Measurements from ENCODE around the gene ZCCHC7. TPM values are rescaled to one million over a fixed set of nuclear protein-coding genes. Genes with fewer than 3 reads are reported as not detected.
"Not testable (repeated sequence)": the region's sequence is repeated elsewhere in the genome, so short reads cannot be mapped to it uniquely, and the experiment has no call there.

Gene ZCCHC7
- total RNA-seq: 10 to 100 TPM; 19.8 to 29.1 (median 26.9) TPM

DNA sequence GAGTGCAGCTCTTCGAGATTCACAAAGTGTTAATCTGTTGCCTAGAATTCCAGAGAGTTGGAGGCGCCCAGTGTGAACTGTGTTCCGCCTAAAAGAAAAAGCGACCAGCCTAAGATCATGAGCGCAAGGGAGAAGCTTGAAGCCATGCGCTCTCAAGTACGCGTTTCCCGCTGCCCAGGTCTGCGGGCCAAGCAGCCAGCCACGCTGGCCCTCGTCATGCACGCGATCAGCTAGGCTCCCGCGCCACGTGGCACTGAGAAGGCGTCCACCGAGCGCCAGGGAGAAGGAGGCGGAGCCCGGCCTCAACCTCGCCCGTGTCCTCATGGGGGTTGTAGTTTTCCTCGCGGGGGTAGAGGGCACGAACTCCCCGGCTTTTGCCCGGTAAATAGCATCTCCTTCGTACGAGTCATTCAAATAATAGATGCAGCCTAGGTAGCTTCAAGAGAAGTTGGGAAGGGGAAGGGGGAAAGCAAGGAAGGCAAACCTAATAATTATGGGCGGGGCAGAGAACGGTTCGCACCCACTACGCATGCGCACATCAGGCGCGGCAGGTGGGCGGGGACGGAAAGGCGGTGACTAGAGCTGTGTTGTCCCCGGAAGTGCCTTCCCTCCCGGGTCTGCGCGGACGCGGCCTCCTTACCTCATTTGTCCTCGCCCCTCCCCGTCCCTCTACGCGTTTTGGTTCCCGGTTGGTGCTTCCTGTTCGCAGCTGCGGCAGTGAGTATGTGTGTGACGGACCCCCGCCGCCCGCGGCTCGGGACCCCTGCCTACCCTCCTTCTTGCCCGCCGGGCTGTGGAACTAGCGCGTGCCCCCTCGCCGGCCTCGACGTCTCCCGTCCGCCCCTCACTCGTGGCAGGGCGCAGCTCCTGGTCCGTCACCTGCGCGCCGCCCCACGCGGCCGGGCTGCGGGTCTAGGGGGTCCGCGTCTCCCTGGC is at the start of gene ZCCHC7:
TSS of gene ZCCHC7 (plus strand) at position 668 of the 936 bp plus-strand sequence.
- DNase-seq (ENCODE audit: low spot score in 2 of 2): peak; percentile 95 to 97
- peaks cover 0 to 4% of the 10 kb centered on the region in 2 donors for H3K4me1 ChIP-seq
- H3K9me3 ChIP-seq: no peaks in the 10 kb centered on the region
- peak within 1 kb of the TSS; percentile 79 to 94 (median 86) for H3K4me3 ChIP-seq
- H3K27ac ChIP-seq: peak within 1 kb of the TSS; percentile 95 to 96
- H3K36me3 ChIP-seq: no peaks in the 10 kb centered on the region
- intact Hi-C loops (cut with DNase I; ENCODE audit: low total_unique reads): no loop called here
- TF ChIP-seq, protein P1, sequence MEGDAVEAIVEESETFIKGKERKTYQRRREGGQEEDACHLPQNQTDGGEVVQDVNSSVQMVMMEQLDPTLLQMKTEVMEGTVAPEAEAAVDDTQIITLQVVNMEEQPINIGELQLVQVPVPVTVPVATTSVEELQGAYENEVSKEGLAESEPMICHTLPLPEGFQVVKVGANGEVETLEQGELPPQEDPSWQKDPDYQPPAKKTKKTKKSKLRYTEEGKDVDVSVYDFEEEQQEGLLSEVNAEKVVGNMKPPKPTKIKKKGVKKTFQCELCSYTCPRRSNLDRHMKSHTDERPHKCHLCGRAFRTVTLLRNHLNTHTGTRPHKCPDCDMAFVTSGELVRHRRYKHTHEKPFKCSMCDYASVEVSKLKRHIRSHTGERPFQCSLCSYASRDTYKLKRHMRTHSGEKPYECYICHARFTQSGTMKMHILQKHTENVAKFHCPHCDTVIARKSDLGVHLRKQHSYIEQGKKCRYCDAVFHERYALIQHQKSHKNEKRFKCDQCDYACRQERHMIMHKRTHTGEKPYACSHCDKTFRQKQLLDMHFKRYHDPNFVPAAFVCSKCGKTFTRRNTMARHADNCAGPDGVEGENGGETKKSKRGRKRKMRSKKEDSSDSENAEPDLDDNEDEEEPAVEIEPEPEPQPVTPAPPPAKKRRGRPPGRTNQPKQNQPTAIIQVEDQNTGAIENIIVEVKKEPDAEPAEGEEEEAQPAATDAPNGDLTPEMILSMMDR (IDR thresholded peaks at IDR 0.05): no peak
- peak; percentile 71 to 90 (median 77) for TF ChIP-seq POLR2AphosphoS5 (IDR thresholded peaks at IDR 0.05)
- H3K27me3 ChIP-seq: no peaks in the 10 kb centered on the region

DNA sequence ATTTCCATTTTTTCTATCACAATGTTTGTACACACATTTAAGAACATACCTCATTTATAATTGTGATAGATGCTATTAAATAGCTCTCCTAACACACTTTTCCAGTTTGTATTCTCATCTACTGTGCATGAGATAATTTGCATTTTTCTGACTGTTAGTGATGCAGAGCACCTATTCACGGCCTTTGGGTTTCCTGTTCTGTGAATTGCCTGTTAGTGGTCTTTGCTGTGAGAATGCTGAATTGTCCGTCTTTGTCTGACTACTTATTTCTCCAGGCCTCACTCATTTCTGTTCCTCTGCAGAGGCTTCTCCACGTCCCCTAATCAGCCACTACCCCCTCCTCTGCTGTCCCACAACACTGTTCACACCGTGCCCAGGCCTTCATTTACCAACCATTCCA is 45.6 kb upstream of the ZCCHC7 start:
- H3K36me3 ChIP-seq; H3K4me3 ChIP-seq; H3K9me3 ChIP-seq; H3K27ac ChIP-seq; H3K27me3 ChIP-seq; H3K4me1 ChIP-seq; intact Hi-C loops (cut with DNase I; ENCODE audit: low total_unique reads); DNase-seq (ENCODE audit: low spot score in 2 of 2): not testable (repeated sequence)

DNA sequence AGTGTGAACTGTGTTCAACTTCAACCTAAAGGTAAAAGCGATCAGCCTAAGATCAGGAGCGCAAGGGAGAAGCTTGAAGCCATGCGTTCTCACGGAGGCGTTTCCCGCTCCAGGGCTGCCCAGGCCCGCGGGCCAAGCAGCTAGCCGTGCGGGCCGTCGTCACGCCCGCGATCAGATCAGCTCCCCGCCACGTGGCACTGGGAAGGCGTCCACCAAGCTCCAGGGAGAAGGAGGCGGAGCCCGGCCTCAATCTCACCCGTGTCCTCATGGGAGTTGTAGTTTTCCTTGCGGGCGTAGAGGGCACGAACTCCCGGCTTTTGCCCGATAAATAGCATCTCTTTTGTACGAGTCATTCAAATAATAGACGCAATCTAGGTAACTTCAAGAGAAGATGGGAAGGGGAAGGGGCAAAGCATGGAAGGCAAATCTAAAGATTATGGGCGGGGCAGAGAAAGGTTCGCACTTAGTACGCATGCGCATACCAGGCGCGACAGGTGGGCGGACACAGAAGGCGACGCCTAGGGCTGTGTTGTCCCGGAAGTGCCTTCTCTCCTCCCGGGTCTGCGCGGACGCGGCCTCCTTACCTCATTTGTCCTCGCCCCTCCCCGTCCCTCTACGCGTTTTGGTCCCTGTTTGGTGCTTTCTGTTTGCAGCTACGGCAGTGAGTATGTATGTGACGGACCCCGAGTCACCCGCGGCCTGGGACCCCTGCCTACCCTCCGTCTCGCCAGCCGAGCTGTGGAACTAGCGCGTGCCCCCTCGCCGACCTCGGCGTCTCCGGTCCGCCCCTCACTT is 40.8 kb upstream of the ZCCHC7 start:
- H3K4me1 ChIP-seq: no peaks in the 10 kb centered on the region
- H3K4me3 ChIP-seq: peak overlapping the region; percentile 85 to 95 (median 86)
- TF ChIP-seq POLR2AphosphoS5 (IDR thresholded peaks at IDR 0.05) (peak; percentile 56 to 82 (median 72)), POLR2A (IDR thresholded peaks at IDR 0.05) (peak; percentile 51)
- TF ChIP-seq, protein P1 (IDR thresholded peaks at IDR 0.05): peak in 1 of 3 donors; percentile 1
- intact Hi-C loops (cut with DNase I; ENCODE audit: low total_unique reads): no loop called here
- peak; percentile 89 to 91 for DNase-seq (ENCODE audit: low spot score in 2 of 2)
- peak overlapping the region; percentile 90 to 91 for H3K27ac ChIP-seq
- no peaks in the 10 kb centered on the region for H3K36me3 ChIP-seq
- H3K27me3 ChIP-seq: no peaks in the 10 kb centered on the region
- no peaks in the 10 kb centered on the region for H3K9me3 ChIP-seq

DNA sequence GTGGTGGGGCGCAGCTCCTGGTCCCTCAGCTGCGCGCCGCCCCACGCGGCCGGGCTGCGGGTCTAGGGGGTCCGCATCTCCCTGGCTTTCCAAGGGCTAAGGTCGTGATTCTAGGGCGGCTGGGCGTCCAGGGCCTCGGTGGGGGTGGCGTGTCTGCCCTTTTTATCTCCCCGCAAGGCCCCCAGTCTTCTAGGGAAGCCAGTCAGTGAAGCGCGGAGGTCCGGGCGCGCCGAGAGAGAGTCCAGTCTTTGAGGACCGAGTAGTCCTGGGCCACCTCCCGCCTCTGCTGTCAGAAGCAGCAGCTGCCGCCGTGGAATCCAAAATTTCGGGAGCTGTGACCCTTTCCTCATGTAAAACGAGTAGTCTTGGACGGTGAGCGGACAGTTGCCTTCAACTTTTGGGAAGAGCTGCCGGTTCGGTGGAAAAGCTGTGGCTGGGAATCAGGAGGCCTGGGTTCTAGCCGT is 40.2 kb upstream of the ZCCHC7 start:
- H3K27me3 ChIP-seq; H3K9me3 ChIP-seq; H3K36me3 ChIP-seq; intact Hi-C loops (cut with DNase I; ENCODE audit: low total_unique reads); H3K4me1 ChIP-seq: not testable (repeated sequence)
- peak in 1 of 2 donors; percentile 19 for DNase-seq (ENCODE audit: low spot score in 2 of 2)
- Histone ChIP-seq H3K4me3 (peak overlapping the region; percentile 85 to 95 (median 86)), H3K27ac (peak overlapping the region; percentile 90 to 91)

DNA sequence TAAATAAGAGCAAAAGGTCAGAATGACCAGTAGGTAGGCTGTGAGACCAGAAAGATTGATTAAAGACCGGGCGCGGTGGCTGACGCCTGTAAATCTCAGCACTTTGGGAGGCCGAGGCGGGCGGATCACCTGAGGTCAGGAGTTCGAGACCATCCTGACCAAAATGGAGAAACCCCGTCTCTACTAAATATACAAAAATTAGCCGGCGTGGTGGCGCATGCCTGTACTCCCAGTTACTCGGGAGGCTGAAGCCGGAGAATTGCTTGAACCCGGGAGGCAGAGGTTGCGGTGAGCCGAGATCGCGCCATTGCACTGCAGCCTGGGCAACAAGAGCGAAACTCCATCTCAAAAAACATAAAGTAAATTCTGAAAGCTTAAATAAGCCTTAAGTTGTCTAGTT is 38.9 kb upstream of the ZCCHC7 start:
- H3K27ac ChIP-seq; DNase-seq (ENCODE audit: low spot score in 2 of 2); H3K27me3 ChIP-seq; H3K4me1 ChIP-seq; intact Hi-C loops (cut with DNase I; ENCODE audit: low total_unique reads); H3K4me3 ChIP-seq; H3K9me3 ChIP-seq; H3K36me3 ChIP-seq: not testable (repeated sequence)

DNA sequence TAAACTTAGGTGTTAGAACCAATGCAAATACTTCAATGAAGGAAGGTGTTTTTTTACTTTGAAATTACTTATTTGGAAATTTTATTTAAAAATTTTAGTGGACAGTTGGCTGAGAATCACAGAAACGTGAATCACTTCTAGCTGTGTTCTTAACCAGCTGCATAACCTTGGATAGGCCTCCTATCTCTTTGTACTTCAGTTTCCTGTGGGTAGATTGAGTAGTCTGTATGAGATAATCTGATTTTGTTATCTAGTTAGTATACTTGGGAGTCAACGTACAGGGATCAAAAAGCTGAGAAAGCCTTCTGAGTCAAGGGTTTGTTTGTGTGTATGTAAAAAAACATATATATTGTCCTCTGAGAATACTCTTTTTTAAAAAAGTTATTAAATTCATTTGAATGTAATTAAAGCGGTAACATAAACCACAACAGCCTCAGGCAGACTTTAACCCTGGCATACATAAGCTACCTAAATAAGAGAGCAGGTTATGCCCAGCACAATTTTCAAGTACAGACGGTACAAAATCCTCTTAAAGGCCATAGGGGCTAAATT is 38.1 kb upstream of the ZCCHC7 start:
- Histone ChIP-seq H3K36me3 (no peaks in the 10 kb centered on the region), H3K27ac (no peak overlapping the region), H3K27me3 (no peaks in the 10 kb centered on the region), H3K4me1 (no peaks in the 10 kb centered on the region), H3K4me3 (no peak overlapping the region), H3K9me3 (no peaks in the 10 kb centered on the region)
- no peak for TF ChIP-seq POLR2A (IDR thresholded peaks at IDR 0.05)
- no peak for TF ChIP-seq POLR2AphosphoS5 (IDR thresholded peaks at IDR 0.05)
- TF ChIP-seq, protein P1 (IDR thresholded peaks at IDR 0.05): no peak
- intact Hi-C loops (cut with DNase I; ENCODE audit: low total_unique reads): no loop called here
- no peak for DNase-seq (ENCODE audit: low spot score in 2 of 2)
